Activated T-helper 1 cell treated with Interleukin-2 at 50 U/mL for 16 hours (primary cell): ENCODE results near the gene C19orf67.
A peak's percentile ranks its signal among the peaks of the same experiment; 100 is the strongest.
"Not testable (repeated sequence)": the region's sequence is repeated elsewhere in the genome, so short reads cannot be mapped to it uniquely, and the experiment has no call there.

Source experiments
- DNase-seq: peaks from one replicate; pipeline ENCODE4 v3.0.0-alpha.2; 2020; ENCODE audit warnings: low read depth

Gene C19orf67

GRCh38 chr19:14056069-14056666, 29.4 kb downstream of the C19orf67 start:
- no peak for DNase-seq

DNA sequence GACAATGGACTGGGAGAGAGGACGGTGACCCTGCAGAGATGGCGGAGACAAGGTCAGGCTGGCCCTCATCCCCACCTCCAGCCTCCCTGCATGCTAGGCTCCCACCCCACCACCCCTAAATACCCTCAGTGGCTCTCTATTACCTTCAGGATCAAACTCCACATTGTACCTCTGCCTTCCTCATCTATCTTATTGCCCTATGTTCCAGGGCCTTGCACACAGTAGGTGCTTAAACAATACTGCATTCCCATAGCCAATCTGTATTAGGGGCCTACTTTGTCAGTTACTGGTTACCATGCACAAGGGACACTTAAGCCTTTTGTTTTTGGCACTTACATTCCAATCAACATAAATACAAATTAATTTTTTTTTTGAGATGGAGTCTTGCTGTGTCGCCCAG, 30.2 kb downstream of the C19orf67 start:
- no peak for DNase-seq

DNA sequence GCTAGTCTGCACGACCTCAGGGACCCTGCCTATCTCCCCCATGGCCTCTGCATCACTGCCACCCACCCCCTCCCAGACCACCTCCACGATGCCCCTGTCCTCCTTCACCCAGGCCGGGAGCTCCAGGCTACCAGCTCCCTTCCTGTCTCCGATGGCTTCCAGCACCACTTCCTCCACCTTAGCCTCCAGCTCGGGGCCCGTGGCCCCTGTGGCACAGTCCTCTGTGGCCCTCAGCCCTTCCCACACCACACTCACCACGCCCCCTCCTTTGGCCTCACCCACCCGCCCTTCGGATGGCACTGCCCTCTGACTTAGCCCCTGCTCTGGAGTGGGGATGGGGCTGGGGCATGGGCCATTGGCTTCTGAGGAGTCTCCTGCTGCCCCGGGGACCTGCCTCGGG, 30.9 kb downstream of the C19orf67 start:
- no peak for DNase-seq

DNA sequence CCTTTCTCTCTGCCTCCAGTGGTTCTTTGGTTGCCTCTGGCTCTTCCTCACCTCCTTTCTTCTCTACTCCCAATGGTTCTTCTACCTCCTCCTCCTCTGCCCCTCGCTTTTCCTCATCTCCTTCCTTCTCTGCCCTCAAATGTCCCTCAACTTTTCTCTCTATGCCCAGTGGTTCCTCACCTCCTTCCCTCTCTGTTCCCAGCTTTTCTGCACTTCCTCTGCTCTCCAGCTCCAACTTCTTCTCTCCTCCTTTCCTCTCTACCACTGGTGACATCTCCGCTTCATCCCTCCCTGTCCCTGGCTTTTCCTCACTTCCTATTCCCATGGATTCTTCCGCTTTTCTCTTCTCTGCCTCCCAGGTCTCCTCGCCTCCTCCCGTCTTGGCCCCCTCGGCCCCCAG, 31.5 kb downstream of the C19orf67 start:
- DNase-seq = no peak

- DNase-seq = no peak
These were observed 32.1 kb downstream of the C19orf67 start for GRCh38 chr19:14053500-14053899.

GRCh38 chr19:14053032-14053431, 32.6 kb downstream of the C19orf67 start:
- DNase-seq = no peak

DNA sequence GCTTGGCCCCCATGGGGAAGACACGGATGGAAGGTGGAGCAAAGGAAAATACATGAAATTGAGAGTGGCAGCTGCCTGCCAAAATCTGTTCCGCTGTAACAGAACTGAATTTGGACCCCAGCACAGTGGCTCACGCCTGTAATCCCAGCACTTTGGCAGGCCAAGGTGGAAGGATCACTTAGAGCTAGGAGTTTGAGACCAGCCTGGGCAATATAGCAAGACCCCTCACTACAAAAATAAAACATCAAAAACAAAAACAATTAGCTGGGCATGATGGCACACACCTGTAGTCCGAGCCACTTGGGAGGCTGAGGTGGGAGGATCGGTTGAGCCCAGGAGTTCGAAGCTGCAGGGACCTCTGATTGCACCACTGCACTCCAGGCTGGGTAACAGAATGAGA, 33.1 kb downstream of the C19orf67 start:
- DNase-seq = no peak

GRCh38 chr19:14051980-14052379, 33.6 kb downstream of the C19orf67 start:
- DNase-seq = no peak

- DNase-seq = not testable (repeated sequence)
These were observed 34.6 kb downstream of the C19orf67 start for GRCh38 chr19:14050961-14051360.

GRCh38 chr19:14050512-14050911, 35.1 kb downstream of the C19orf67 start:
- no peak for DNase-seq

DNA sequence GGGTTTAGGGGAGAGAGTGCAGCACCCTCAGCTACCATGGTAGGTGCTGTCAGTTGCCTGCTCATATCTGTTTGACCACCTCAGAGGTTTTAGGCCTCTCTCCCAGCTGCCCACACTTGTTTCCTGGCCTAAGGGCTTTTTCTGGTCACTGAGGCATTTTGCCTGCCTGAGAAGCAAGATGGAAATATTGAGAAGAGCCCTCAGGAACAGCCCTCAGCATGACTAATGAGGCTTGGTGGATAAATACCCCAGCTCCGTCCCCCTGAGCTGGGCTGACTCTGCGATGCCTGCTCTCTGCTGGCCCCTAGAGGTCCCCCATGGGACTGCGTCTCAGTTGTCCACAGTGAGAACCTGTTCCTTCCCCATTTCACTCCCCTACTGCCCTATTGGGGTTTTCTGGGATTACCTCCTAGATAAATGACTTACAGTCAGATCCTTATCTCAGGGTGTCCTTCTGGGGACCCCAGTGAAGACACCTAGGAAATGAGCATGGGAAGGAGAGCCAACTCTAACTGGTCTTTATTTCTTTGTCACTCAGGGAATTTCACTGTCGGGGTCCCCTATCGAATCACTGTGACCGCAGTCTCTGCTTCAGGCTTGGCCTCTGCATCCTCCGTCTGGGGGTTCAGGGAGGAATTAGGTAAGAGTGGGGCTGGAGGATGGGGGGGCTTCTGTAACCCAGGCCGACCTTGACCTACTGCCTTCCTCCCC, 37.0 kb downstream of the C19orf67 start:
- peak; percentile 56 for DNase-seq

- not testable (repeated sequence) for DNase-seq
These were observed 37.7 kb downstream of the C19orf67 start for GRCh38 chr19:14047866-14048265.

GRCh38 chr19:14042659-14043608, 42.6 kb downstream of the C19orf67 start:
- not testable (repeated sequence) for DNase-seq

- no peak for DNase-seq
These were observed 46.4 kb downstream of the C19orf67 start for GRCh38 chr19:14039181-14039580.

DNA sequence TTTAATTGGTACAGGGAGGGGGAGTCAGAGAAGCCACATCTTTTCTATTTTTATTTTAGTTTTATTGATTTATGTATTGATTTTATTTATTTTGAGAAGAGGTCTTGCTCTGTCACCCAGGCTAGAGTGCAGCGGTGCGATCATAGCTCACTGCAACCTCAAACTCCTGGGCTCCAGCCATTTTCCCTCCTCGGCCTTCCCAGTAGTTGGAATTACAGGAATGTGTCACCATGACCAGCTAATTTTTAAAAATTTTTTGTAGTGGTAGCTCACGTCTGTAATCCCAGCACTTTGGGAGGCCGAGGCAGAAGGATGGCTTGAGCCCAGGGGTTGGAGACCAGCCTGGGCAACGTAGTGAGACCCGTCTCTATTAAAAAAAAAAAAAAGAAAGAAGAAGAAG, 49.9 kb downstream of the C19orf67 start:
- no peak for DNase-seq

DNA sequence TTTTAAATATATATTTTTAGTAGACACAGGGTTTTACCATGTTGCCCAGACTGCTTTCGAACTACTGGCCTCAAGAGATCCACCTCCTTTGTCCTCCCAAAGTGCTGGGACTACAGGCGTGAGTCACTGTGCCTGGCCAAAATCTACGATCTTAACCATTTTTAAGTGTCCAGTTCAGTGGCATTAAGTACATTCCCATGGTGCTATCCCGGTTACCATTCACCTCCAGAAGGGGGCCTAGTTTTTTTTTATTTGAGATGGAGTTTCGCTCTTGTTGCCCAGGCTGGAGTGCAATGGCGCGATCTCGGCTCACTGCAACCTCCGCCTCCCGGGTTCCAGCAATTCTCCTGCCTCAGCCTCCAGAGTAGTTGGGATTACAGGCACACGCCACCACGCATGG, 50.4 kb downstream of the C19orf67 start:
- not testable (repeated sequence) for DNase-seq

DNA sequence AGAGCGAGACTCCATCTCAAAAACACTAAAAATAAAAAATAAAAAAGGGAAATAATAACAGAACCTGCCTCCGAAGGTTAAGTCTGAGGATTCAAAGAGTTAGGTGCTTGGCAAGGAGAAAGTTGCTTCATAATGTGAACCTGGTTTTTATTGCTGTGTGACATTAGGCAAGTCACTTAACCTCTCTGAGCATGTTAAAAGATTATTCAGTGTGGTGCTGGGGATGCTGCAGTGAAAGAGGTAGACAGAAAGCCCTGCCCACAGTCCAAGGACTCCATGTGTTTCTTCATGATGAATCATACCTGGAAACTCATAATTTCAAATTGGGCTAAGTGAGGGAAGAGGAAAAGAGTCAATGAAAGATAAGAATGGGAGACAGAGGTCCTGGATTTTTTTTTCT, 51.6 kb downstream of the C19orf67 start:
- no peak for DNase-seq

DNA sequence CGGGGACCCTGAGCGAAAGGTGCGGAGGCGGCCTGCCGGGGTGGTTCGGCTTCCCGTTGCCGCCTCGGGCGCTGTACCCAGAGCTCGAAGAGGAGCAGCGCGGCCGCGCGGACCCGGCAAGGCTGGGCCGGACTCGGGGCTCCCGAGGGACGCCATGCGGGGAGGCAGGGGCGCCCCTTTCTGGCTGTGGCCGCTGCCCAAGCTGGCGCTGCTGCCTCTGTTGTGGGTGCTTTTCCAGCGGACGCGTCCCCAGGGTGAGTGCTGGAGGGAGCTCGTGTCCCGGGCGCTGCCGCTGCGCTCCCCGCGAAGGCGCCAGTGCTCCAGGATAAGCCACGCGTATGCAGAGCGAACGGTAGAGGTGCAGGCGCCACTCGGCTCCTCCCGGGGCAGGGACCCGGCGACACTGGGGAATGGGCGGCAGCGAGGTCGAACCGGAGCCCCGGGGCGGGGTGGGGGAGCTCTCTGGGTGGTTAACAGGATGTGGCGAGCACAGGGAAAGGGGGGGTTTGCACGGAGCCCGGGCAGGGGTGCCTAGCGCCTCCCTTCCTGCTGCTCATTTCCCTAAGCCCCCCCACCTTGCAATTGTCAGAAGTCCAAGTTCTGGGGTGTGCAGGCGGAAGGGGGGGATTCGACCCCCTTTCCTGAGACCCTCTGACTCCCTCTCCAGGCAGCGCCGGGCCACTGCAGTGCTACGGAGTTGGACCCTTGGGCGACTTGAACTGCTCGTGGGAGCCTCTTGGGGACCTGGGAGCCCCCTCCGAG, 53.7 kb downstream of the C19orf67 start, which contains the start of gene IL27RA:
IL27RA (plus strand) TSS at position 44 of the 762 bp plus-strand sequence; CDS start at position 155, 111 bp downstream.
- peak; percentile 82 for DNase-seq
